WTC11 (cell line): ENCODE results near the gene CELSR2.

Experiments used
- FOXJ3 ChIP-seq: sonication (generic); formaldehyde crosslinking; IDR thresholded peaks from 2 replicates; pipeline ENCODE4 v1.9.0; 2021; ENCODE audit warnings: missing genetic modification reagents, mild to moderate bottlenecking, borderline replicate concordance
- MYBL2 ChIP-seq: sonication (generic); formaldehyde crosslinking; IDR thresholded peaks from 2 replicates; pipeline ENCODE4 v1.8.1; 2023; ENCODE audit warnings: mild to moderate bottlenecking, moderate library complexity, missing genetic modification reagents
- NFYB ChIP-seq: sonication (generic); formaldehyde crosslinking; conservative IDR thresholded peaks from 2 replicates; pipeline ENCODE4 v1.8.0; 2022; ENCODE audit warnings: low read depth, missing genetic modification reagents
- SMAD4 ChIP-seq: sonication (generic); formaldehyde crosslinking; IDR thresholded peaks from 2 replicates; pipeline ENCODE4 v1.8.0; 2022; ENCODE audit warnings: mild to moderate bottlenecking, missing genetic modification reagents
- SP1 ChIP-seq: sonication (generic); formaldehyde crosslinking; conservative IDR thresholded peaks from 2 replicates; pipeline ENCODE4 v1.8.1; 2022; ENCODE audit warnings: missing genetic modification reagents
- ZBTB21 ChIP-seq: sonication (generic); formaldehyde crosslinking; IDR thresholded peaks from 2 replicates; pipeline ENCODE4 v1.8.1; 2023; ENCODE audit warnings: mild to moderate bottlenecking, missing genetic modification reagents, borderline replicate concordance
- TF ChIP-seq, protein P1 (sequence below): fragments of 200-600 bp; IDR thresholded peaks from 2 replicates; pipeline ENCODE4 v1.8.0; 2022; ENCODE audit warnings: antibody characterized with exemption
- TF ChIP-seq, protein P2 (sequence below): sonication (generic); formaldehyde crosslinking; IDR thresholded peaks from 2 replicates; pipeline ENCODE4 v1.8.1; 2023; ENCODE audit warnings: mild to moderate bottlenecking, missing genetic modification reagents, moderate library complexity
- TF ChIP-seq, protein P3 (sequence below): sonication (generic); formaldehyde crosslinking; conservative IDR thresholded peaks from 2 replicates; pipeline ENCODE4 v1.8.1; 2023; ENCODE audit warnings: mild to moderate bottlenecking, low read depth, missing genetic modification reagents, moderate library complexity
- TF ChIP-seq, protein P4 (sequence below): sonication (generic); formaldehyde crosslinking; IDR thresholded peaks from 2 replicates; pipeline ENCODE4 v1.8.1; 2022; ENCODE audit warnings: mild to moderate bottlenecking, missing genetic modification reagents, moderate library complexity, borderline replicate concordance
- TF ChIP-seq, protein P5 (sequence below): fragments of 250-450 bp; sonication (Bioruptor Pico); IDR thresholded peaks from 2 replicates; pipeline ENCODE4 v2.1.2; 2022; ENCODE audit warnings: mild to moderate bottlenecking, moderate library complexity
- TF ChIP-seq, protein P6 (sequence below): sonication (generic); formaldehyde crosslinking; IDR thresholded peaks from 2 replicates; pipeline ENCODE4 v1.8.0; 2022; ENCODE audit warnings: mild to moderate bottlenecking, missing genetic modification reagents

DNA sequence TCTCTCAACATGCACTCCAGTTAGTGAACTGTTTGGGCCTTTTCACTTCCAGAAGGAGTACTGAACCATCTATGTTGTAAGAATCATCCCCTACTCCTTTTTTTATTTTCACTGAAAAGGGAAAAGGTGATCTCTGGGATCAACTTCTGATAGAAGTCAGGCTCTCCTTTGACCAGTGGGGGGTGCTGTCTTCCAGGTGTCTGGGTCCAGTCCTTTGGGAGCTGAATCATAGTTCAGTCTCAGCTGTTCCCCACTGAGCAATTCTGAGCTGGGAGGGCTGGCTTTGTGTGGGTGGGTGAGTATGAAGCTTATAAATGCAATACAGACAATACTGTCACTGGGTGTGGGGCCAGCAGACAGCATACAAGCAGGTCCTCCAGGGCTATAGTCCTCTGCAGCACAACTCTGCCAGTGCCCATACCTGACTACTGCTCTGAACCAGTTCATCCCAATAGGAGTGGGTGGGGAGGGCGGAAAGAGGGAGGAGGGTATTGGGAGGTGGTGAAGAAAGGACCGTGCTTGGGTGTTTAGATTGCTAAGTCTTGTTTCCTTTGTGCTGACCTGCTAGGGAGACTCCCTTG lies 48.1 kb upstream of the CELSR2 start:
- TF ChIP-seq, protein P1, sequence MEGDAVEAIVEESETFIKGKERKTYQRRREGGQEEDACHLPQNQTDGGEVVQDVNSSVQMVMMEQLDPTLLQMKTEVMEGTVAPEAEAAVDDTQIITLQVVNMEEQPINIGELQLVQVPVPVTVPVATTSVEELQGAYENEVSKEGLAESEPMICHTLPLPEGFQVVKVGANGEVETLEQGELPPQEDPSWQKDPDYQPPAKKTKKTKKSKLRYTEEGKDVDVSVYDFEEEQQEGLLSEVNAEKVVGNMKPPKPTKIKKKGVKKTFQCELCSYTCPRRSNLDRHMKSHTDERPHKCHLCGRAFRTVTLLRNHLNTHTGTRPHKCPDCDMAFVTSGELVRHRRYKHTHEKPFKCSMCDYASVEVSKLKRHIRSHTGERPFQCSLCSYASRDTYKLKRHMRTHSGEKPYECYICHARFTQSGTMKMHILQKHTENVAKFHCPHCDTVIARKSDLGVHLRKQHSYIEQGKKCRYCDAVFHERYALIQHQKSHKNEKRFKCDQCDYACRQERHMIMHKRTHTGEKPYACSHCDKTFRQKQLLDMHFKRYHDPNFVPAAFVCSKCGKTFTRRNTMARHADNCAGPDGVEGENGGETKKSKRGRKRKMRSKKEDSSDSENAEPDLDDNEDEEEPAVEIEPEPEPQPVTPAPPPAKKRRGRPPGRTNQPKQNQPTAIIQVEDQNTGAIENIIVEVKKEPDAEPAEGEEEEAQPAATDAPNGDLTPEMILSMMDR, result peak; percentile 42
- TF ChIP-seq, protein P2, sequence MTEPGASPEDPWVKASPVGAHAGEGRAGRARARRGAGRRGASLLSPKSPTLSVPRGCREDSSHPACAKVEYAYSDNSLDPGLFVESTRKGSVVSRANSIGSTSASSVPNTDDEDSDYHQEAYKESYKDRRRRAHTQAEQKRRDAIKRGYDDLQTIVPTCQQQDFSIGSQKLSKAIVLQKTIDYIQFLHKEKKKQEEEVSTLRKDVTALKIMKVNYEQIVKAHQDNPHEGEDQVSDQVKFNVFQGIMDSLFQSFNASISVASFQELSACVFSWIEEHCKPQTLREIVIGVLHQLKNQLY (CRISPR knock-in tag), result no peak
- no peak for TF ChIP-seq SP1 (CRISPR knock-in tag)
- TF ChIP-seq ZBTB21 (CRISPR knock-in tag), result no peak
- TF ChIP-seq SMAD4 (CRISPR knock-in tag), result no peak
- TF ChIP-seq, protein P3, sequence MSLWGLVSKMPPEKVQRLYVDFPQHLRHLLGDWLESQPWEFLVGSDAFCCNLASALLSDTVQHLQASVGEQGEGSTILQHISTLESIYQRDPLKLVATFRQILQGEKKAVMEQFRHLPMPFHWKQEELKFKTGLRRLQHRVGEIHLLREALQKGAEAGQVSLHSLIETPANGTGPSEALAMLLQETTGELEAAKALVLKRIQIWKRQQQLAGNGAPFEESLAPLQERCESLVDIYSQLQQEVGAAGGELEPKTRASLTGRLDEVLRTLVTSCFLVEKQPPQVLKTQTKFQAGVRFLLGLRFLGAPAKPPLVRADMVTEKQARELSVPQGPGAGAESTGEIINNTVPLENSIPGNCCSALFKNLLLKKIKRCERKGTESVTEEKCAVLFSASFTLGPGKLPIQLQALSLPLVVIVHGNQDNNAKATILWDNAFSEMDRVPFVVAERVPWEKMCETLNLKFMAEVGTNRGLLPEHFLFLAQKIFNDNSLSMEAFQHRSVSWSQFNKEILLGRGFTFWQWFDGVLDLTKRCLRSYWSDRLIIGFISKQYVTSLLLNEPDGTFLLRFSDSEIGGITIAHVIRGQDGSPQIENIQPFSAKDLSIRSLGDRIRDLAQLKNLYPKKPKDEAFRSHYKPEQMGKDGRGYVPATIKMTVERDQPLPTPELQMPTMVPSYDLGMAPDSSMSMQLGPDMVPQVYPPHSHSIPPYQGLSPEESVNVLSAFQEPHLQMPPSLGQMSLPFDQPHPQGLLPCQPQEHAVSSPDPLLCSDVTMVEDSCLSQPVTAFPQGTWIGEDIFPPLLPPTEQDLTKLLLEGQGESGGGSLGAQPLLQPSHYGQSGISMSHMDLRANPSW (CRISPR knock-in tag), result no peak
- TF ChIP-seq, protein P4, sequence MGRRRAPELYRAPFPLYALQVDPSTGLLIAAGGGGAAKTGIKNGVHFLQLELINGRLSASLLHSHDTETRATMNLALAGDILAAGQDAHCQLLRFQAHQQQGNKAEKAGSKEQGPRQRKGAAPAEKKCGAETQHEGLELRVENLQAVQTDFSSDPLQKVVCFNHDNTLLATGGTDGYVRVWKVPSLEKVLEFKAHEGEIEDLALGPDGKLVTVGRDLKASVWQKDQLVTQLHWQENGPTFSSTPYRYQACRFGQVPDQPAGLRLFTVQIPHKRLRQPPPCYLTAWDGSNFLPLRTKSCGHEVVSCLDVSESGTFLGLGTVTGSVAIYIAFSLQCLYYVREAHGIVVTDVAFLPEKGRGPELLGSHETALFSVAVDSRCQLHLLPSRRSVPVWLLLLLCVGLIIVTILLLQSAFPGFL (CRISPR knock-in tag), result no peak
- TF ChIP-seq, protein P5, sequence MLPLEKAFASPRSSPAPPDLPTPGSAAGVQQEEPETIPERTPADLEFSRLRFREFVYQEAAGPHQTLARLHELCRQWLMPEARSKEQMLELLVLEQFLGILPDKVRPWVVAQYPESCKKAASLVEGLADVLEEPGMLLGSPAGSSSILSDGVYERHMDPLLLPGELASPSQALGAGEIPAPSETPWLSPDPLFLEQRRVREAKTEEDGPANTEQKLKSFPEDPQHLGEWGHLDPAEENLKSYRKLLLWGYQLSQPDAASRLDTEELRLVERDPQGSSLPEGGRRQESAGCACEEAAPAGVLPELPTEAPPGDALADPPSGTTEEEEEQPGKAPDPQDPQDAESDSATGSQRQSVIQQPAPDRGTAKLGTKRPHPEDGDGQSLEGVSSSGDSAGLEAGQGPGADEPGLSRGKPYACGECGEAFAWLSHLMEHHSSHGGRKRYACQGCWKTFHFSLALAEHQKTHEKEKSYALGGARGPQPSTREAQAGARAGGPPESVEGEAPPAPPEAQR (CRISPR knock-in tag), result no peak
- no peak for TF ChIP-seq MYBL2
- TF ChIP-seq, protein P6, sequence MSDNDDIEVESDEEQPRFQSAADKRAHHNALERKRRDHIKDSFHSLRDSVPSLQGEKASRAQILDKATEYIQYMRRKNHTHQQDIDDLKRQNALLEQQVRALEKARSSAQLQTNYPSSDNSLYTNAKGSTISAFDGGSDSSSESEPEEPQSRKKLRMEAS, result no peak
- no peak for TF ChIP-seq NFYB (CRISPR knock-in tag)
- TF ChIP-seq FOXJ3 (CRISPR knock-in tag), result no peak
